GM10847 (cell line): ENCODE data around the gene DLG5.

Experiments used
- POLR2A ChIP-seq: IDR thresholded peaks from 2 replicates; pipeline ENCODE4 v1.6.1; 2011; ENCODE audit not compliant: insufficient read length; ENCODE audit errors: extremely low read depth

The DLG5 gene

GRCh38 chr10:77926566-77927401 lies at the start of gene DLG5:
Gene DLG5, minus strand, starts transcription at chr10:77926755. Its CDS starts 235 bp downstream, at chr10:77926520.
- no peak for TF ChIP-seq POLR2A

DNA sequence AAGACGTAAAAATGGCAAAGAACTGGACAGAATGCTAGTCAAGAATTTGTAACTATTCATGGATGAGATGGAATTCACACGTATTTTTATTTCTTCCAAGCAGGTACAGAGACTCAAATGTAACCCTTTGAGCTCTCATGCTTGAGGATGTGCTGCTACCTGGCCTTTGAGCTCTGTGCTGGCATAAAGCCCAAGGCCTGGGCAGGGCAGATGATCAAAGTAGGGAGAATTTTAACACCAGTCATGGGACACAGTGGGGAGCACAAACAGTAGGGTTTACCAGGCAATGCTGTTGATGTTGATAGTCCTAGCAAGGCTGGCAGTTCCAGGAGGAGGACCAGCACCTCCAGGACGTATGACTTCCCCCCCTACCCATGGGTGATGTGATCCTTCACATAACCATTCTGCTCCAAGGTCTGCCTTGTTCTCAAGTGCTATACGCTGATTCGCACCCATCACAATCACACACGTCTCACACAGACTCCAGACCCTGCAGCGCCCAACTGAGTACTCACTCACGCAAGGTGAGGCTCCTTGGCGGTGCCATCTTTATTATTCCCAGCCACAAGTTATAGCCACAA lies 48.6 kb upstream of the DLG5 start:
- no peak for TF ChIP-seq POLR2A

DNA sequence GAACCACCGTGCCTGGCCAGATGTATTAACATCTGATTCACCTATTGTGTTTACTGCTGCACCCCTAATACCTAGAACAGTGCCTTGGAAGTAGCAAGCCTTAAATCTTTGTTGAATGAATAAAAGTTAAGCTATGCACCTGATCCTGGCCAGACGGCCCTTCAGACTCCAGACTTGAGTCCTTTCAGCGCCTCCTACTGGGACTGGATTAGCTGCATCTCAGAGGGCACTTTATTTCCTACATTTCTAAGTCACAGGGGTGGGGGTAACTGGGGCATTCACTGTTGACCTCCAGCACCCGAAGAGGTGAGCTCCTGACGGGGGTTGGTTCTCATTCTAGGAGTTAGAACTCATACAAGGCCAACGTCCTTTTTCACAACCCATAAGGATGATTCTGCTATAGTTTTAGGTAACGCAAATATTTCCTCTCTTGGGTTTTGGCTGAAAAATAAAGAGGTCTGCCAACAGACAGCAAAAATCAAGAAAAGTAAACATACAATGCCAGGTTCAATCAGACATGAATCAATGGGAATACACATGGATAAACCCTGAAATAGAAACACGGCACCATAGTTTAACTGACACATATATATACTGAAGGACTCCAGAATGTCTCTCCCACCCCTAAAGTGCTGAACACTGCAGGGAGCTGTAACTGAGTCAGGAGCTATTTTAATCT lies 48.0 kb upstream of the DLG5 start:
- TF ChIP-seq POLR2A, result no peak

DNA sequence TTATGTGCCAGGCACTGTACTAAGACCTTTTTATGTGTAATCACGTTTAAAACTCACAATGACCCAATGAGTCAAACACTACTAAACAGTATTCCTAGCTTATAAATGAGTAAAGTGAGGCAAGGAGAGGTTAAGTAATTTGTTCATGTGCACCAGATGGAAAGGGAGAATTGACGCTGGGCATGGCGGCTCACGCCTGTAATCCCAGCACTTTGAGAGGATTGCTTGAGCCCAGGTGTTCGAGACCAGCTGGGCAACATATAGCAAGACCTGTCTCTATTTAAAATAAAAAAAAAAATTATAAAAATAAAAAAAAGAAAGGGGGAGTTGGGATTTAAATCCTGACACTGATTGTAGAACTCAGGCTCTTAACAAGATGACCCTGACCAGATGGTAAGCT lies 46.7 kb upstream of the DLG5 start:
- TF ChIP-seq POLR2A, result no peak

GRCh38 chr10:77972148-77972547 lies 45.6 kb upstream of the DLG5 start:
- no peak for TF ChIP-seq POLR2A

DNA sequence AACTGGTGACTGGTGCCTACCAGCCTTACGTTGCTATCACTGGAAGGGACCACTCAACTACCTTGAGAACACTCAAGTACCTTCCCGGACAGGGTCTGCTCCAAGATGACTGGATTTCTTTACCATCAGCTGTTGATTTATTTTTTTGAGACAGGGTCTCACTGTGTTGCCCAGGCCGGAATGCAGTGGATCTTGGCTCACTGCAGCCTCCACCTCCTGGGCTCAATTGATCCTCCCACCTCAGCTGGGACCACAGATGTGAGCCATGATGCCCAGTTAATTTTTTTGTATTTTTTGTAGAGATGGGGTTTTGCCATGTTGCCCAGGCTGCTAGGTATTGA lies 45.2 kb upstream of the DLG5 start:
- TF ChIP-seq POLR2A, result no peak

DNA sequence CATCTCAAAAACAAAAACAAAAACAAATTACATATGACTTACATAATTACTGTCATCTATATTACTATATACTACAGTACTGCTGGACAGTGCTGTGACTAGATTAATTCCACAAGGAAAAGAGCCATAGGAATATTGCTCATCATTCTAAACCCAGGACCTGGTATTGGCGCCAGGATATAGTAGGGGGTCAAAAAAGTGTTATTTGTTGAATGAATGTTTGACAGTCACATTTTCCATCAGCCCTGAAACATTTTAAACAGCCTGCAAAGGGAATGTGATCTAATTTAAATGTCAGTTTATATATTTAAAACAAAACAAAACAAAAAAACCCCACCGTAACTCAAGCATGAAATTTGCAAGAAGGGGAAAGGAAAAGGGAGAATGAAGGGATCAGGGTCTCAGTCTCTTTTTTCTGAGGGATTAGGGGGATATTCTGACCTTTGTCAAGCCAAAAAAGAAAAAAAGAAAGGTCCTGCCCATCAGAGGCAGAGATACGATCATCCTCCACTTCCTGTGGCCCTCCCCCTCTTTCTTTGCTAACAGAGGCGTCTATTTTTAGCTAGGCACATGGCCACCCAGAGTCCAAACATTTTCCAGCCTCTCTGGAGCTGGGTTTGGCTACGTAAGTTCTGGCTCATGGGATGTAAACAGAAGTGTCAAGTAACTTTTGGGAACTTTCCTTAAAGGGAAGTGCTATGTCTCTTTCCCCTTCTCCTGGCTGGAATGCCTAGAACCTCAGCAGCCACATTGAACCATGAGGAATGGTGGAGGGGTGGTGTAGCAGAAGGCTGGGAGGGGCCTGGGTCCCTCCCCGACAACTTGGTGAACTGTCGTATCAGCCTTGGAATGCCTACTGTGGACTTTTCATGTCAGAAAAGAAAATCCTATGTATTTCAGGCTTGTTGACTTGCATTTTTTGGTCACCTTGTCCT lies 44.6 kb upstream of the DLG5 start:
- no peak for TF ChIP-seq POLR2A

GRCh38 chr10:77969114-77969513 lies 42.6 kb upstream of the DLG5 start:
- TF ChIP-seq POLR2A, result no peak

- no peak for TF ChIP-seq POLR2A
Measured at GRCh38 chr10:77967611-77968022, 41.1 kb upstream of the DLG5 start.

DNA sequence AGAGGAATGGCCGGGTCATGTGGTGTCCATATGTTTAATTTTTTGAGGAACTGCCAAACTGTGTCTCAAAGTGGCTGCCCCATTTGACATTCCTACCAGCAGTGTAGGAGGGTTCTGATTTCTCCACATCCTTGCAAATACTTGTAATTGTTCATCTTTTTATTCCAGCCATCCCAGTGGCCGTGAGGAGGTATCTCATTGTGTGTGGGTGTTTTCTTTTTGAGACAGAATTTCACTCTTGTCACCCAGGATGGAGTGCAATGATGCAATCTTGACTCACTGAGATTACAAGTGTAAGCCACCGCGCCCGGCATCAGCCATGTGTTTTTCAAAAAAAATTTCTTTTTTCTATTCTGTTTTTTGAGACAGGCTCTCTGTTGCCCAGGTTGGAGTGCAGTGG lies 38.7 kb upstream of the DLG5 start:
- no peak for TF ChIP-seq POLR2A

- no peak for TF ChIP-seq POLR2A
Measured at GRCh38 chr10:77964811-77965210, 38.3 kb upstream of the DLG5 start.

DNA sequence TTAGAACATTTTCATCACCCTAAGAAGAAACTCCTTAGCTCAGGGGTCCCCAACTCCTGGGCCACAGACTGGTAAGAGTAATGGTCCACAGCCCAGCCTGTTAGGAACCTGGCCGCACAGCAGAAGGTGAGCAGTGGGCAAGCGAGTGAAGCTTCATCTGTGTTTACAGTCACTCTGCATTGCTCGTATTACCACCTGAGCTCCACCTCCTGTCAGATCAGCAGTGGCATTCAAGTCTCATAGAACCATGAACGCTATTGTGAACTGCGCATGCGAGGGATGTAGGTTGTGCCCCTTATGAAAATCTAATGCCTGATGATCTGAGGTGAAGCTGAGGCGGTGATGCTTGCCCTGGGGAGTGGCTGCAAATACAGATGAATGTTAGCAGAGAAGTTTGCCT lies 37.3 kb upstream of the DLG5 start:
- TF ChIP-seq POLR2A, result no peak

DNA sequence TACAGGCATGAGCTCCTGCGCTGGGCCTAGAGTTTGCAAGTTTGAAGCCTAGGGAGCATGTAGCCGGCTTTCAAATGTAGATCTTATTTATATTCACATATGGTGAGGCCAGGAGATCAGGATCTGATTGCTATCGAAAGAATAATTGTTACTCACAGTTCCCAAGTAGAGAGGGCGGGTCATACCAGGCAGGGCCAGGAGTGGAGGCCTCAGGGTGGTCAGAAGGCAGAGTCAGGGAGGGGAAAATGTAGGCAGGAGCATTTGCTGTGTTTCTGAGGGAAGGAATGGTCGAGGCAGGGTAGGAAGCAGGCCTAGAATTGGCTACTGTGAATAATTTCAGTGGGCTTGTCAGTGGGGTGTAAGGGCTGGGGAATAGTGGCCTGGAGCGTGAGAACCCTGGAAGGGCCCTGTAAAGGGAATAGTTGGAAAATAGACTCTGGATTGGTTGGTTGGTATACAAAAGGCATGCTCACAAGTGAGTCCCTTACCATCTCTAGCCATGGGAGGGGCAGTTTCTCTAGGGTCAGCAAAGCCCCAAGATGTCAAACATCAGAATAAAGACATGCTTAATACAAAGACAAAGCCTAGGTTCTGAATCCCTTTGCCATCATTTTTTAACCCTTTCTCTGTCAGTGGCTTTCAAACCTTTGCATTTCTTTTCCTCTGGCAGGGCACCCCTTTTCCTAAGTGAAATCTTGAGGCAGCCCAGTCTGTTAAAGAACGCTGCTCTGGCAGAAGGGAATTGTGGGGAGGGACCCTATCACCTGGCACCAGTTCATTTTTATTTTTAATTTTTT lies 36.0 kb upstream of the DLG5 start:
- TF ChIP-seq POLR2A, result no peak

- TF ChIP-seq POLR2A, result no peak
Measured at GRCh38 chr10:77961668-77962067, 35.1 kb upstream of the DLG5 start.
